SH-SY5Y (cell line): ENCODE data around the gene ZBTB32.

Source experiments
- GATA2 ChIP-seq: IDR thresholded peaks from 2 replicates; pipeline ENCODE4 v1.6.1; 2011; ENCODE audit warnings: mild to moderate bottlenecking, low read depth, low read length
- GATA3 ChIP-seq: IDR thresholded peaks from 2 replicates; pipeline ENCODE4 v1.6.1; 2011; ENCODE audit warnings: low read depth, mild to moderate bottlenecking, low read length, moderate library complexity

- TF ChIP-seq GATA2 (no peak), GATA3 (no peak)
These were observed 40.3 kb downstream of the ZBTB32 start for GRCh38 chr19:35744430-35745327.
